Measurements from ENCODE around the gene TFPI2.

- TF ChIP-seq ZNF384 (IDR thresholded peaks at IDR 0.05) (no peak), SP1 (IDR thresholded peaks at IDR 0.05) (no peak), NFRKB (IDR thresholded peaks at IDR 0.05) (no peak), HDGF (IDR thresholded peaks at IDR 0.05; ENCODE audit: borderline replicate concordance) (no peak), BHLHE40 (IDR thresholded peaks at IDR 0.05; ENCODE audit: borderline replicate concordance) (no peak), FOXA1 (IDR thresholded peaks at IDR 0.05) (no peak), CTBP1 (IDR thresholded peaks at IDR 0.05; ENCODE audit: borderline replicate concordance) (no peak), FOXM1 (IDR thresholded peaks at IDR 0.05; ENCODE audit: borderline replicate concordance) (no peak), ARNT (IDR thresholded peaks at IDR 0.05) (no peak), L3MBTL2 (conservative IDR thresholded peaks at IDR 0.05) (no peak)
- TF ChIP-seq, protein P1, sequence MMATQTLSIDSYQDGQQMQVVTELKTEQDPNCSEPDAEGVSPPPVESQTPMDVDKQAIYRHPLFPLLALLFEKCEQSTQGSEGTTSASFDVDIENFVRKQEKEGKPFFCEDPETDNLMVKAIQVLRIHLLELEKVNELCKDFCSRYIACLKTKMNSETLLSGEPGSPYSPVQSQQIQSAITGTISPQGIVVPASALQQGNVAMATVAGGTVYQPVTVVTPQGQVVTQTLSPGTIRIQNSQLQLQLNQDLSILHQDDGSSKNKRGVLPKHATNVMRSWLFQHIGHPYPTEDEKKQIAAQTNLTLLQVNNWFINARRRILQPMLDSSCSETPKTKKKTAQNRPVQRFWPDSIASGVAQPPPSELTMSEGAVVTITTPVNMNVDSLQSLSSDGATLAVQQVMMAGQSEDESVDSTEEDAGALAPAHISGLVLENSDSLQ (IDR thresholded peaks at IDR 0.05) = no peak
These were observed 36.2 kb upstream of the TFPI2 start for GRCh38 chr7:93926800-93927199.

All from HEK293T (cell line).